Measurements from ENCODE around the gene PHACTR1. TPM values are rescaled to one million over a fixed set of nuclear protein-coding genes. Genes with fewer than 3 reads are reported as not detected.

The PHACTR1 gene
- total RNA-seq, 2 experiments from 2014 or later: 0.47 to 0.61 TPM

DNA sequence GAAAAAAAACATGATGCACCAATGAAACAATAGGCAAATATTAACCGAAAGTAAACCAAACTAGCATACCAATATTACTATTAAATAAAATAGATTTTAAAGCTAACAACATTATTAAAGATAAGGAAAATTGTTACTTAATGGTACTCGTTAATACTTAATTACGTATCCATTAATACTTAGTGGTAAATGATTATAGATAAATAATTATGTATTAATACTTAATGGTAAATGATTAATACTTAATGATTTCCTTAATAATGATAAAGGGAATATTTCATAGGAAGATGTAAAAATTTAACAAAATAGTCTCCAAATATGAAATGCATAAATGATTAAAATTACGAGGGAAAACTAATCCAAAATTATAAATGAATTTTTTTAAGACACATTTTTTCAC lies 278.9 kb downstream of the PHACTR1 start:
- Mint-ChIP-seq H3K4me1 (ENCODE audit: low read depth) (no peaks in the 10 kb centered on the region), H3K9me3 (ENCODE audit: insufficient read depth) (no peaks in the 10 kb centered on the region), H3K4me3 (no peak overlapping the region), H3K27me3 (ENCODE audit: low read depth) (peaks cover 9% of the 10 kb centered on the region), H3K36me3 (ENCODE audit: low read depth) (no peaks in the 10 kb centered on the region), H3K27ac (no peak overlapping the region)
- ChIA-PET POLR2A (no interaction called here), CTCF (no interaction called here)
- ATAC-seq (no peak), DNase-seq (no peak)

- POLR2A ChIA-PET: no interaction called here
Observed at GRCh38 chr6:13000537-13000936, 284.0 kb downstream of the PHACTR1 start.

DNA sequence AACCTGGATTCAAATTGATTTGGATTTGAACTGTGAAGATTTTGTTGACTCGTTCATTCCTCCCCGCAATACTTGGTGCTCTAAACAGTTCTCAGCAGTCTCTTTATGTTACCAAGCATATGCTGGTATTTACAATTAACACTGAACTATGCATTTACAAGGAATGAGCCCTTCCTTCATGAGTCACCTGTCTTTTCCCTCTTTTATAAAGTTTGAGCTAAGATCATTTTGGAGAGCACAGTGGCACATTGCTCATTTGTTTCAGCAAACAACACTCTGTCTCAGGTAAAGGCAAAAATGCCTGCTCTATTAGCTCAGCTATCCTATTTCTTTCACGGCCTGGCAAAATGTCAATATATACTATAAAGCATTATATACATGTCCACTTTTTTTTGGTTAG lies 285.4 kb downstream of the PHACTR1 start:
- Mint-ChIP-seq H3K4me1 (ENCODE audit: low read depth) (no peaks in the 10 kb centered on the region), H3K9me3 (ENCODE audit: insufficient read depth) (no peaks in the 10 kb centered on the region), H3K27ac (no peak overlapping the region), H3K36me3 (ENCODE audit: low read depth) (no peaks in the 10 kb centered on the region), H3K27me3 (ENCODE audit: low read depth) (peaks cover 4% of the 10 kb centered on the region), H3K4me3 (no peak overlapping the region)
- CTCF ChIA-PET: no interaction called here
- POLR2A ChIA-PET: no interaction called here
- ATAC-seq: no peak
- DNase-seq: no peak

More at GRCh38 chr6:13000537-13000936, 284.0 kb downstream of the PHACTR1 start:
- CTCF ChIA-PET: no interaction called here
- H3K4me3 Mint-ChIP-seq: no peak overlapping the region
- no peaks in the 10 kb centered on the region for H3K9me3 Mint-ChIP-seq (ENCODE audit: insufficient read depth)
- ATAC-seq: no peak
- no peak for DNase-seq
- H3K27ac Mint-ChIP-seq: no peak overlapping the region
- no peaks in the 10 kb centered on the region for H3K36me3 Mint-ChIP-seq (ENCODE audit: low read depth)
- peaks cover 4% of the 10 kb centered on the region for H3K27me3 Mint-ChIP-seq (ENCODE audit: low read depth)
- no peaks in the 10 kb centered on the region for H3K4me1 Mint-ChIP-seq (ENCODE audit: low read depth)

GRCh38 chr6:13004601-13005000 lies 288.0 kb downstream of the PHACTR1 start:
- no peak for DNase-seq
- Mint-ChIP-seq H3K27ac (no peak overlapping the region), H3K27me3 (ENCODE audit: low read depth) (peaks cover 9% of the 10 kb centered on the region), H3K4me1 (ENCODE audit: low read depth) (no peaks in the 10 kb centered on the region), H3K4me3 (no peak overlapping the region), H3K36me3 (ENCODE audit: low read depth) (no peaks in the 10 kb centered on the region), H3K9me3 (ENCODE audit: insufficient read depth) (no peaks in the 10 kb centered on the region)
- ChIA-PET CTCF (no interaction called here), POLR2A (interaction anchor here (0.6 kb wide), 1 partner anchor 419 kb away, joined by 3 read pairs; no protein-coding TSS in a partner anchor)
- ATAC-seq: no peak

GRCh38 chr6:13005994-13006393 lies 289.4 kb downstream of the PHACTR1 start:
- CTCF ChIA-PET: no interaction called here
- POLR2A ChIA-PET: no interaction called here
- DNase-seq: no peak
- Mint-ChIP-seq H3K9me3 (ENCODE audit: insufficient read depth) (no peaks in the 10 kb centered on the region), H3K27me3 (ENCODE audit: low read depth) (peaks cover 21% of the 10 kb centered on the region), H3K36me3 (ENCODE audit: low read depth) (no peaks in the 10 kb centered on the region), H3K4me3 (no peak overlapping the region), H3K4me1 (ENCODE audit: low read depth) (no peaks in the 10 kb centered on the region), H3K27ac (no peak overlapping the region)
- no peak for ATAC-seq

DNA sequence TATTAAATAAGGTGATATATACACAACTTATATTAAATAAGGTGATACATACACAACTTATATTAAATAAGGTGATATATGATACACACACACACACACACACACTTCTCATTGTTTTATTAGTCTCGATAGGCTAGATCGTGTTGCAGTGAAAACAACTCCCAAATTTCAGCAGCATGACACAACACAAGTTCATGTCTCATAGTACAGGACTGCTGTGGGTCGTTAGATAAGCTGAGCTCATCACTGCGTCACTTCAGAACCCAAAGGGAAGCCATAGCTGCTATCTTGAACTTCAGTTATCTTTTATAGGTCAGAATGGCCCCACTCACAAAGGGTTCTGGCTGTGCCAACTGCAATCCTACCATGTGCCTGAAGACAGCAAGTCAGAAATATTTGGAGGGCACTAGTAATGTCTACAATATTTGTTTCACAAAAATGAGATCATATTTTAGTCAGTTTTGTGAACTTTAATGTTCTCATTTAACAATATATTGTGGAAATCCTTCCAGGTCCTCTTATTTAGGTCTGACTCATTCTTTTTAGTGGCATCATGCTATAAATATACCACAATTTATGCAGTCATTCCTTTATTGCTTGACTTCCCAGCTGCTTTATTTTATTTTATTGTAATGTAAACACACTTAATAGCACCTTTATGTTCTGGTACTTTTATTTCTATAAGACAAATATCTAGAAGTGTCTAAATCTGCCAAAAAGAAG lies 290.2 kb downstream of the PHACTR1 start:
- no peaks in the 10 kb centered on the region for H3K36me3 Mint-ChIP-seq (ENCODE audit: low read depth)

GRCh38 chr6:13007744-13008143 lies 291.2 kb downstream of the PHACTR1 start:
- ATAC-seq (no peak), DNase-seq (no peak)
- Mint-ChIP-seq H3K36me3 (ENCODE audit: low read depth) (no peaks in the 10 kb centered on the region), H3K27me3 (ENCODE audit: low read depth) (peaks cover 32% of the 10 kb centered on the region), H3K4me1 (ENCODE audit: low read depth) (no peaks in the 10 kb centered on the region), H3K9me3 (ENCODE audit: insufficient read depth) (no peaks in the 10 kb centered on the region), H3K27ac (no peak overlapping the region), H3K4me3 (no peak overlapping the region)
- ChIA-PET CTCF (no interaction called here), POLR2A (no interaction called here)

More for the DNA sequence above, 290.2 kb downstream of the PHACTR1 start:
- no peak for ATAC-seq
- H3K27ac Mint-ChIP-seq: no peak overlapping the region
- no peaks in the 10 kb centered on the region for H3K4me1 Mint-ChIP-seq (ENCODE audit: low read depth)
- DNase-seq: no peak
- ChIA-PET POLR2A (no interaction called here), CTCF (no interaction called here)
- H3K4me3 Mint-ChIP-seq: no peak overlapping the region
- peaks cover 25% of the 10 kb centered on the region for H3K27me3 Mint-ChIP-seq (ENCODE audit: low read depth)
- H3K9me3 Mint-ChIP-seq (ENCODE audit: insufficient read depth): no peaks in the 10 kb centered on the region

GRCh38 chr6:13009031-13009430 lies 292.5 kb downstream of the PHACTR1 start:
- DNase-seq: no peak
- POLR2A ChIA-PET: no interaction called here
- CTCF ChIA-PET: no interaction called here
- H3K4me1 Mint-ChIP-seq (ENCODE audit: low read depth): peaks cover 6% of the 10 kb centered on the region
- no peak overlapping the region for H3K27ac Mint-ChIP-seq
- ATAC-seq: no peak
- no peaks in the 10 kb centered on the region for H3K36me3 Mint-ChIP-seq (ENCODE audit: low read depth)
- no peak overlapping the region for H3K4me3 Mint-ChIP-seq
- no peaks in the 10 kb centered on the region for H3K9me3 Mint-ChIP-seq (ENCODE audit: insufficient read depth)
- H3K27me3 Mint-ChIP-seq (ENCODE audit: low read depth): peaks cover 41% of the 10 kb centered on the region

DNA sequence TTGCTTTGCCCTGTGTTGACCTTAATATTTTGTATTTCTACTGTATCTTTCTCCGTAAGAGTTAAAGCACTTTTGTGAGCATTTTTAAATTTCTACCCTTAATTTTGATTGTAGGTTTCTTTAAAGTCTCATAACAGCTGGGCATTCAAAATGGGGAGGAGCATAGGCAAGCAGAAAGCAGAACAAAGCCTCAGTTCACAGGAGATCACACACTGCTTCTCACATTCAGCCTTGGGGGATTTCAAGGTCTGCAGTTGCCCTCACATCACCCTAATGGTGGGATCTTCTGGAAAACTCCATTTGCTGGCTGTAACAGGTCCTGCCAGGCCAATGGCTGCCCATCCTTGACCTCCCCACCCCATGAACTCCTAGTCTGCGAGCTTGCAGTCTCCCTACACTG lies 292.9 kb downstream of the PHACTR1 start:
- H3K4me1 Mint-ChIP-seq (ENCODE audit: low read depth): peaks cover 6% of the 10 kb centered on the region
- ChIA-PET POLR2A (no interaction called here), CTCF (no interaction called here)
- DNase-seq: no peak
- H3K27me3 Mint-ChIP-seq (ENCODE audit: low read depth): peaks cover 42% of the 10 kb centered on the region
- no peak overlapping the region for H3K27ac Mint-ChIP-seq
- no peak overlapping the region for H3K4me3 Mint-ChIP-seq
- no peaks in the 10 kb centered on the region for H3K9me3 Mint-ChIP-seq (ENCODE audit: insufficient read depth)
- ATAC-seq: no peak
- no peaks in the 10 kb centered on the region for H3K36me3 Mint-ChIP-seq (ENCODE audit: low read depth)

- POLR2A ChIA-PET: no interaction called here
- Mint-ChIP-seq H3K27me3 (ENCODE audit: low read depth) (peaks cover 60% of the 10 kb centered on the region), H3K36me3 (ENCODE audit: low read depth) (no peaks in the 10 kb centered on the region), H3K27ac (no peak overlapping the region), H3K4me3 (no peak overlapping the region), H3K9me3 (ENCODE audit: insufficient read depth) (no peaks in the 10 kb centered on the region), H3K4me1 (ENCODE audit: low read depth) (peaks cover 6% of the 10 kb centered on the region)
- ATAC-seq: no peak
- CTCF ChIA-PET: no interaction called here
- DNase-seq: no peak
Observed at GRCh38 chr6:13011612-13012146, 295.1 kb downstream of the PHACTR1 start.

GRCh38 chr6:13012296-13012695 lies 295.7 kb downstream of the PHACTR1 start:
- H3K4me1 Mint-ChIP-seq (ENCODE audit: low read depth): peaks cover 6% of the 10 kb centered on the region
- DNase-seq: no peak
- no peak overlapping the region for H3K27ac Mint-ChIP-seq
- ATAC-seq: no peak
- H3K4me3 Mint-ChIP-seq: no peak overlapping the region
- H3K27me3 Mint-ChIP-seq (ENCODE audit: low read depth): peaks cover 63% of the 10 kb centered on the region
- CTCF ChIA-PET: no interaction called here
- POLR2A ChIA-PET: no interaction called here
- no peaks in the 10 kb centered on the region for H3K36me3 Mint-ChIP-seq (ENCODE audit: low read depth)
- no peaks in the 10 kb centered on the region for H3K9me3 Mint-ChIP-seq (ENCODE audit: insufficient read depth)

DNA sequence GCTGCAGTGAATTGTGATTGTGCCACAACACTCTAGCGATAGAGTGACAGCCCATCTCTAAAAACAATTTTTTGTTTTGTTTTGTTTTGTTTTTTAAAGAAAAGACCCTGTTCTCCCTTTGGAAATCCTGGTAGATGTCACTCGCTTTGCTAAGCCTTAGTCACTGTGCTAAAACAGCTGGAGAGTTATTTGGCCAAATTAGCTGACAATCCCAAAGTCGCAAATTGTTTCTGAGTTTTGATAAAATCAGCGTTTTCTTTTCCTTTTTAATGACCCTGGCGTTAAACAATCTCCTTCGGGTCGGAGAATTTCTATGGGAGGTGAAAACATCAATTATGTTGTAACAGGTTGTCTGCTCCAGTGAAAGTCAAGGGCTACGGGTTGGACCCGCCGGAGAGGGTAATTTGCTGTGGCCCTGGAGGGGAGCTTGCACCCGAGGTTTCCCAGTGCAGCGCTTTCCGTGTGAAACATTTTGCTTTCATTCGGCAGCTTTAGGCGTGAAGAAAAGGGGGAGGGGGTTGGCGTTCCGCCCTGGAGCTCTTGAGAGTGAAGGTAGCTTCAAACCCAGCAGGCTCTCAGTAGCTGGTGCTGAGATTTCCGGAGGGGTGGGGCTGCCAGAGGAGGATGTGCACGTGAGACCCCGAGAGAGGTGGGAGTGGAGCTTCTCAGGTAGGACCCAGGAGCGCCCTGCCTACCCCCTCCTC lies 296.6 kb downstream of the PHACTR1 start:
- CTCF ChIA-PET: no interaction called here
- H3K4me1 Mint-ChIP-seq (ENCODE audit: low read depth): peaks cover 6% of the 10 kb centered on the region
- ATAC-seq: peak; percentile 53

More for the DNA sequence above, 296.6 kb downstream of the PHACTR1 start:
- POLR2A ChIA-PET: no interaction called here
- H3K27me3 Mint-ChIP-seq (ENCODE audit: low read depth): peaks cover 66% of the 10 kb centered on the region
- no peaks in the 10 kb centered on the region for H3K36me3 Mint-ChIP-seq (ENCODE audit: low read depth)
- no peak overlapping the region for H3K27ac Mint-ChIP-seq
- H3K4me3 Mint-ChIP-seq: peak overlapping the region; percentile 57
- no peaks in the 10 kb centered on the region for H3K9me3 Mint-ChIP-seq (ENCODE audit: insufficient read depth)
- peak; percentile 23 for DNase-seq

All from activated CD8-positive, alpha-beta T cell treated with anti-CD3 and anti-CD28 coated beads, Interleukin-2, amount 10 ng/mL, durations not matched to agents 7 days and 5 days (primary cell).